DOHH2 (cell line): Measurements from ENCODE around the gene NLRP1.

ENCODE experiments used
- H3F3A ChIP-seq: fragments of 200-600 bp; sonication (generic), shearing (Covaris generic); 2 replicates; pipeline ENCODE4 v1.6.0; 2016; ENCODE audit warnings: antibody characterized with exemption, mild to moderate bottlenecking; ENCODE audit not compliant: control insufficient read depth, insufficient read depth
- H3K27ac ChIP-seq: fragments of 200-600 bp; sonication (generic); 2 replicates; pipeline ENCODE4 v1.5.1; 2014; ENCODE audit warnings: low read depth, mild to moderate bottlenecking, low read length, moderate library complexity
- H3K27me3 ChIP-seq: fragments of 200-600 bp; sonication (generic); 2 replicates; pipeline ENCODE4 v1.6.1; 2014; ENCODE audit warnings: mild to moderate bottlenecking, low read length, mixed read lengths; ENCODE audit not compliant: control insufficient read depth
- H3K36me3 ChIP-seq: fragments of 200-600 bp; sonication (generic); 2 replicates; pipeline ENCODE4 v1.6.1; 2014; ENCODE audit warnings: mild to moderate bottlenecking, low read length, moderate library complexity, mixed read lengths; ENCODE audit not compliant: control insufficient read depth
- H3K4me1 ChIP-seq: fragments of 200-600 bp; sonication (generic); 2 replicates; pipeline ENCODE4 v1.6.1; 2014; ENCODE audit warnings: mild to moderate bottlenecking, low read length, mixed read lengths; ENCODE audit not compliant: control insufficient read depth
- H3K4me2 ChIP-seq: fragments of 200-600 bp; sonication (generic); 2 replicates; pipeline ENCODE4 v1.6.0; 2014; ENCODE audit warnings: mild to moderate bottlenecking, low read length, moderate library complexity
- H3K4me3 ChIP-seq: fragments of 200-600 bp; sonication (generic); 2 replicates; pipeline ENCODE4 v1.5.1; 2014; ENCODE audit warnings: mild to moderate bottlenecking, low read length, mixed read lengths
- H3K79me2 ChIP-seq: fragments of 200-600 bp; sonication (generic); 2 replicates; pipeline ENCODE4 v1.6.1; 2014; ENCODE audit warnings: mild to moderate bottlenecking, low read length, mixed read lengths; ENCODE audit not compliant: control insufficient read depth
- H3K9me2 ChIP-seq: fragments of 200-600 bp; sonication (generic); replicated peaks from 2 replicates; pipeline ENCODE4 v1.6.1; 2014; ENCODE audit warnings: mild to moderate bottlenecking, low read length, mixed read lengths; ENCODE audit not compliant: control insufficient read depth
- H3K9me3 ChIP-seq: fragments of 200-600 bp; sonication (generic); 2 replicates; pipeline ENCODE4 v1.6.1; 2014; ENCODE audit warnings: antibody characterized with exemption, low read length, mixed read lengths; ENCODE audit not compliant: control insufficient read depth, insufficient read depth
- H4K20me1 ChIP-seq: fragments of 200-600 bp; sonication (generic); 2 replicates; pipeline ENCODE4 v1.6.0; 2014; ENCODE audit warnings: low read depth, mild to moderate bottlenecking, antibody characterized with exemption, low read length, moderate library complexity; ENCODE audit not compliant: control insufficient read depth, insufficient read depth
- CTCF ChIP-seq: fragments of 200-600 bp; sonication (generic); IDR thresholded peaks from one replicate; pipeline ENCODE4 v1.5.1; 2014; ENCODE audit warnings: antibody characterized with exemption, mild to moderate bottlenecking, low read depth, low read length; ENCODE audit not compliant: poor library complexity, severe bottlenecking
- EZH2phosphoT487 ChIP-seq: fragments of 200-600 bp; sonication (generic); IDR thresholded peaks from 2 replicates; pipeline ENCODE4 v1.6.1; 2017; ENCODE audit warnings: borderline replicate concordance, mild to moderate bottlenecking, antibody characterized with exemption, low read length, moderate library complexity, mixed read lengths

The NLRP1 gene

GRCh38 chr17:5464717-5465507 lies 119.4 kb downstream of the NLRP1 start:
- no peak for TF ChIP-seq EZH2phosphoT487
- TF ChIP-seq CTCF: no peak
- Histone ChIP-seq H3K4me1 (peaks cover 29% of the 10 kb centered on the region), H3K4me2 (peak overlapping the region; percentile 11; the same call in 1 of the 2 replicates), H3K36me3 (peaks cover 68% of the 10 kb centered on the region), H3K9me3 (no peaks in the 10 kb centered on the region), H3K4me3 (no peak overlapping the region), H3F3A (no peaks in the 10 kb centered on the region), H4K20me1 (peaks cover 14% of the 10 kb centered on the region), H3K9me2 (no peaks in the 10 kb centered on the region), H3K27me3 (no peaks in the 10 kb centered on the region), H3K79me2 (peaks cover 76% of the 10 kb centered on the region), H3K27ac (no peak overlapping the region)
